H1 (cell line): Measurements from ENCODE around the gene BAAT. TPM values are rescaled to one million over a fixed set of nuclear protein-coding genes. Genes with fewer than 3 reads are reported as not detected.

Experiments used
- CHD1 ChIP-seq: IDR thresholded peaks from 2 replicates; pipeline ENCODE4 v1.6.1; 2012; ENCODE audit warnings: low read depth, low read length, improper control_type of control experiment
- EP300 ChIP-seq, 2 experiments: IDR thresholded peaks; 1 replicate in 1 of 2; 2 replicates in 1 of 2; pipeline ENCODE4 v1.6.1; 2011 to 2012; ENCODE audit warnings: low read depth in 2 of 2, low read length in 2 of 2, mild to moderate bottlenecking in 2 of 2, borderline replicate concordance in 1 of 2, inconsistent platforms in 1 of 2, moderate library complexity in 1 of 2
- GTF2F1 ChIP-seq: IDR thresholded peaks from 2 replicates; pipeline ENCODE4 v1.6.1; 2012; ENCODE audit warnings: low read depth, low read length, improper control_type of control experiment, borderline replicate concordance
- HDAC6 ChIP-seq: IDR thresholded peaks from one replicate; pipeline ENCODE4 v1.7.1; 2012; ENCODE audit warnings: low read depth, mild to moderate bottlenecking, inconsistent platforms, low read length, moderate library complexity
- JUN ChIP-seq: IDR thresholded peaks from 2 replicates; pipeline ENCODE4 v1.6.1; 2011; ENCODE audit warnings: low read depth, mild to moderate bottlenecking, improper control_type of control experiment, low read length
- NANOG ChIP-seq: IDR thresholded peaks from 2 replicates; pipeline ENCODE4 v1.6.1; 2011; ENCODE audit warnings: low read length, low read depth, mild to moderate bottlenecking, inconsistent platforms; ENCODE audit not compliant: insufficient read depth, poor library complexity, severe bottlenecking
- SP1 ChIP-seq: IDR thresholded peaks from 2 replicates; pipeline ENCODE4 v1.6.1; 2011; ENCODE audit warnings: low read depth, low read length
- SUZ12 ChIP-seq: fragments of 200-600 bp; sonication (generic); IDR thresholded peaks from 2 replicates; pipeline ENCODE4 v1.6.1; 2012; ENCODE audit warnings: mild to moderate bottlenecking, inconsistent platforms, low read length, moderate library complexity, mixed read lengths
- TCF12 ChIP-seq: IDR thresholded peaks from 2 replicates; pipeline ENCODE4 v1.6.1; 2011; ENCODE audit warnings: low read depth, mild to moderate bottlenecking, low read length
- polyA plus RNA-seq, 7 experiments: library from polyadenylated mRNA; depleted of rRNA in 3 of 7; stranded (reverse) in 5 of 7; unstranded in 2 of 7; fragments of >200 nt in 5 of 7; fragments of 200-250 nt in 2 of 7; gene quantifications; 1 replicate in 5 of 7; 2 replicates in 1 of 7; 4 replicates in 1 of 7; pipeline versions ENCODE4 v1.2.1 to v1.2.3, GENCODE V29; 2011 to 2013; ENCODE audit warnings: missing spikeins in 2 of 7, mixed read lengths in 2 of 7
- total RNA-seq: library from RNA; stranded (reverse); fragmentation: NEBNext Ultra II Directional; extraction: Animal tissue kit (Norgen Biotek cat#: 25700); gene quantifications from 2 replicates; pipeline ENCODE4 v1.2.1, GENCODE V29; 2021

Gene BAAT
- total and polyA plus RNA-seq, 2 of the 8 experiments (the other 6 are each of a cell fraction or from before 2014, with no cell fraction given) = 0.09 to 0.17 TPM

- TF ChIP-seq JUN = no peak
- TF ChIP-seq EP300 (IDR thresholded peaks at IDR 0.05; ENCODE audit: borderline replicate concordance in 1 of 2, low read depth in 2 of 2, low read length in 2 of 2) = no peak
- TF ChIP-seq CHD1 = no peak
- TF ChIP-seq SUZ12 = no peak
- TF ChIP-seq SP1 = no peak
- TF ChIP-seq GTF2F1 = no peak
- TF ChIP-seq TCF12 = no peak
- no peak for TF ChIP-seq NANOG
- no peak for TF ChIP-seq HDAC6
Measured at GRCh38 chr9:101403516-101404285, 18.9 kb upstream of the BAAT start (continued).
